Neuron (in vitro differentiated cells): ENCODE data around the gene PSMD4.

Experiments
- H2AFZ ChIP-seq: one replicate; pipeline ENCODE4 v1.6.1; 2013; ENCODE audit warnings: low read depth, mild to moderate bottlenecking, inconsistent platforms, low read length, moderate library complexity
- H3K27me3 ChIP-seq: one replicate; pipeline ENCODE4 v1.6.1; 2013; ENCODE audit warnings: low read length; ENCODE audit not compliant: insufficient read depth
- H3K36me3 ChIP-seq: one replicate; pipeline ENCODE4 v1.6.1; 2013; ENCODE audit warnings: low read length; ENCODE audit not compliant: insufficient read depth
- H3K4me1 ChIP-seq: one replicate; pipeline ENCODE4 v1.6.1; 2013; ENCODE audit warnings: low read length; ENCODE audit not compliant: insufficient read depth
- H3K4me3 ChIP-seq: 2 replicates; pipeline ENCODE4 v1.5.1; 2013; ENCODE audit warnings: mild to moderate bottlenecking, low read length, moderate library complexity
- H3K9me3 ChIP-seq: one replicate; pipeline ENCODE4 v1.6.1; 2013; ENCODE audit warnings: low read length

Gene PSMD4

DNA sequence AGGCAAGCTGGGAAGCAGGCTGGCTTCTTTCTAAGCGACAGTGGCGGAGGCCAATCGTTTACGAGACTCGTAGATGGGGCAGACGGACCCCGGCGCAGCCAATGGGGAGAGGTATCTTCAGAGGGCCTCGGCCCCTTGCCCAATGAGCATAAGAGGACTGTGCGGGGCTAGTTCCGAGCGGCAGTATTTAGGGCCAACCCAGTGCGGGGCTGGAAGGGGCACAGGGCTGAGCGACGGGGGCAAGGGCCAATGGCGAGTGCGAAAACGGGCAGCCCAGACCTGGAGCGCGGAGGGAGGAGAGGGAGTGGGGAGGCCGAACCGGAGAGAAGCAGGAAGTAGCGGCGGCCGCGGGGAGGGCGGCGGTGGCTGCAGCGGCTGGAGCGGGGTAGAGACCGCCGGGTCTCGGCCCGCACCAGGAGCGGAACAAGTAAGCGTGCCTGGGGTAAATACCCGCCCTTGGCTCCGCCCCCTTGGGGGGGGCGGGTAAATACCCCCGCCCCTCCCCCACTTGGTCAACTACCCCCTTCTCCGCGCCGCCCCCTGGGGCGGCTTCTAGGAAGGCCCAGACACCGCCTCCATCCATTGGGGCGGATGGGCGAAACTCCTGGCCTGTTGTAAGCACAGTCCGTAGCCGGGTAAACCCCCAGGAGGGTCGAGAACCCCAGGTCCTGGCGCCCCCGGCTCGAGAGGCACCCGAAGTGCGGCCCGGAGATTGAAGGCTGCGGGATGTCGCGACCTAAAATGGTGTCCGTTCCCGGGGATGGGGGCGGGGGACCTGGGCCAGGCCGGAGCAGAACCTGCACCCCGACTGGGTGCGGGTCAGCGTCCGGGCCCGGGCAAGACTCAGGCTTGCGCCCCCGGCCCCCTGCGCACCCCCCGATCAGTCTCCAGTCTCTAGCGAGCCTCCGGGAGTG lies 27.7 kb downstream of the PSMD4 start, which contains the start of gene ZNF687:
Gene ZNF687 (plus strand): TSS at position 331 of the 914 bp plus-strand sequence. CDS start 3,993 bp downstream, outside the sequence.
- H3K9me3 ChIP-seq, result no peaks in the 10 kb centered on the region
- H2AFZ ChIP-seq, result peak within 1 kb of the TSS; percentile 91
- H3K4me1 ChIP-seq, result peaks cover 16% of the 10 kb centered on the region
- no peaks in the 10 kb centered on the region for H3K27me3 ChIP-seq
- H3K36me3 ChIP-seq, result peaks cover 15% of the 10 kb centered on the region
- H3K4me3 ChIP-seq, result peak within 1 kb of the TSS; percentile 93

- Histone ChIP-seq H3K4me3 (peak overlapping the region; percentile 93), H3K9me3 (no peaks in the 10 kb centered on the region), H3K36me3 (peaks cover 24% of the 10 kb centered on the region), H2AFZ (peak overlapping the region; percentile 80), H3K27me3 (no peaks in the 10 kb centered on the region), H3K4me1 (peaks cover 16% of the 10 kb centered on the region)
Measured at GRCh38 chr1:151282883-151283725, 28.6 kb downstream of the PSMD4 start.

- Histone ChIP-seq H3K4me1 (peaks cover 16% of the 10 kb centered on the region), H3K9me3 (no peaks in the 10 kb centered on the region), H2AFZ (no peak overlapping the region), H3K4me3 (peak overlapping the region; percentile 93), H3K27me3 (no peaks in the 10 kb centered on the region), H3K36me3 (peaks cover 33% of the 10 kb centered on the region)
Measured at GRCh38 chr1:151284013-151284577, 29.6 kb downstream of the PSMD4 start.

- Histone ChIP-seq H3K9me3 (no peaks in the 10 kb centered on the region), H3K27me3 (no peaks in the 10 kb centered on the region), H2AFZ (no peak overlapping the region), H3K4me1 (peaks cover 16% of the 10 kb centered on the region), H3K4me3 (no peak overlapping the region), H3K36me3 (peaks cover 55% of the 10 kb centered on the region)
Measured at GRCh38 chr1:151286619-151287340, 32.2 kb downstream of the PSMD4 start.

DNA sequence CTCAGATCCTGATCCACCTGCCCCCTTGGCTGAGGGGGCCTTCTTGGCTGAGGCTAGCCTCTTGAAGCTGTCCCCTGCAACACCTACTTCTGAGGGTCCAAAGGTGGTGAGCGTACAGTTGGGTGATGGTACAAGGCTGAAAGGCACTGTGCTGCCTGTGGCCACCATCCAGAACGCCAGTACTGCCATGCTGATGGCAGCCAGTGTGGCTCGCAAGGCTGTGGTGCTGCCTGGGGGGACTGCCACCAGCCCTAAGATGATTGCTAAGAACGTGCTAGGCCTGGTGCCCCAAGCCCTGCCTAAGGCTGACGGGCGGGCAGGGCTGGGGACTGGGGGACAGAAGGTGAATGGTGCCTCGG lies 32.8 kb downstream of the PSMD4 start:
- no peaks in the 10 kb centered on the region for H3K9me3 ChIP-seq
- H2AFZ ChIP-seq, result no peak overlapping the region
- no peak overlapping the region for H3K4me3 ChIP-seq
- H3K27me3 ChIP-seq, result no peaks in the 10 kb centered on the region
- H3K4me1 ChIP-seq, result peaks cover 16% of the 10 kb centered on the region
- peaks cover 60% of the 10 kb centered on the region for H3K36me3 ChIP-seq

GRCh38 chr1:151287767-151288500 lies 33.4 kb downstream of the PSMD4 start:
- H3K27me3 ChIP-seq, result no peaks in the 10 kb centered on the region
- H3K9me3 ChIP-seq, result no peaks in the 10 kb centered on the region
- H2AFZ ChIP-seq, result no peak overlapping the region
- no peak overlapping the region for H3K4me3 ChIP-seq
- H3K4me1 ChIP-seq, result peaks cover 14% of the 10 kb centered on the region
- H3K36me3 ChIP-seq, result peaks cover 66% of the 10 kb centered on the region

GRCh38 chr1:151288502-151288901 lies 34.0 kb downstream of the PSMD4 start:
- H2AFZ ChIP-seq, result no peak overlapping the region
- no peaks in the 10 kb centered on the region for H3K27me3 ChIP-seq
- H3K4me3 ChIP-seq, result no peak overlapping the region
- peaks cover 8% of the 10 kb centered on the region for H3K4me1 ChIP-seq
- peaks cover 71% of the 10 kb centered on the region for H3K36me3 ChIP-seq
- H3K9me3 ChIP-seq, result no peaks in the 10 kb centered on the region

- Histone ChIP-seq H3K9me3 (no peaks in the 10 kb centered on the region), H2AFZ (no peak overlapping the region), H3K4me3 (no peak overlapping the region), H3K4me1 (peaks cover 4% of the 10 kb centered on the region), H3K27me3 (no peaks in the 10 kb centered on the region), H3K36me3 (peaks cover 78% of the 10 kb centered on the region)
Measured at GRCh38 chr1:151289080-151289935, 34.8 kb downstream of the PSMD4 start.

DNA sequence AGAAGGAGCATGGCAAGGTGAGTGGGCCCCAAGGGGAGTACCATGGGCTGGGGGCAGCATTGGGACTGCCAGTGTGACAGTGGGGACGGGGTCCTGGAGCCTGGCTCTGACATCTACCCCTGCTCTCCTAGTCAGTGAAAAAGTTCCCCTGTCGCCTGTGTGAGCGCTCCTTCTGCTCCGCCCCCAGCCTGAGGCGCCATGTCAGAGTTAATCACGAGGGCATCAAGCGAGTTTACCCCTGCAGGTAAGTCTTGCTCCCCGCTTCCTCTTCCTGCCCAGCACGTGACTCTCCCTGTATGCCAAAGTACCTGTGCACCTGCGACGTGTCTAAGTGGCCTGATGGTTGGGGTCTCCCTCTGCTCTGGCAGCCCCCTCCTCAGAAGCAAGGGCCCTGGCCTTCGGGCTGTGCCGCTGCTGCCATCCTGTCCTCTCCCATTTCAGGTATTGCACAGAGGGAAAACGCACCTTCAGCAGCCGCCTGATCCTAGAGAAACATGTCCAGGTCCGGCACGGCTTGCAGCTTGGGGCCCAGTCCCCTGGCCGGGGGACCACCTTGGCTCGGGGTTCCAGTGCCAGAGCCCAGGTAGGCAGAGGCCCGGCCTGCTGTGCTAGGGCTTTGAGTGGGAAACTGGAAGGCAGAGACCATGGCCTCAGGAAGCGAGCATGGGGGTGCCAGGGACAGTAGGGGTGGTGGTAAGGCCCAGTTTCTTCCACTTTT lies 35.6 kb downstream of the PSMD4 start:
- Histone ChIP-seq H3K27me3 (no peaks in the 10 kb centered on the region), H3K4me1 (peaks cover 11% of the 10 kb centered on the region), H2AFZ (no peak overlapping the region), H3K36me3 (peaks cover 78% of the 10 kb centered on the region), H3K9me3 (no peaks in the 10 kb centered on the region), H3K4me3 (no peak overlapping the region)

DNA sequence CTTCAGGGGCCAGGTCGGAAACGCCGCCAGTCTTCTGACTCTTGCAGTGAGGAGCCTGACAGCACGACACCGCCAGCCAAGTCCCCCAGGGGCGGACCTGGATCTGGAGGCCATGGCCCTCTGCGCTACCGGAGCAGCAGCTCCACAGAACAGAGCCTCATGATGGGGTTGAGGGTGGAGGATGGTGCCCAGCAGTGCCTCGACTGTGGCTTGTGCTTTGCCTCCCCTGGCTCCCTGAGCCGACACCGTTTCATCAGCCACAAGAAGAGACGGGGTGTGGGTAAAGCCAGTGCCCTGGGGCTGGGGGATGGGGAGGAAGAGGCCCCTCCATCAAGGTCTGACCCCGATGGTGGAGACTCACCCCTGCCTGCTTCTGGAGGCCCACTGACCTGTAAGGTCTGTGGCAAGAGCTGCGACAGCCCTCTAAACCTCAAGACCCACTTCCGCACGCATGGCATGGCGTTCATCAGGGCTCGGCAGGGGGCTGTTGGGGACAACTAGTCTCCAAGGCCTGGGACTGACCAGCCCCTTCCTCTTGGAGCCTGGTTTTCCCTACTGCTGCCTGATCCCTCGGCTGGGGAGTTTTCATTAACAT lies 36.3 kb downstream of the PSMD4 start:
- H3K4me1 ChIP-seq, result peaks cover 16% of the 10 kb centered on the region
- H3K4me3 ChIP-seq, result no peak overlapping the region
- no peak overlapping the region for H2AFZ ChIP-seq
- no peaks in the 10 kb centered on the region for H3K27me3 ChIP-seq
- H3K9me3 ChIP-seq, result no peaks in the 10 kb centered on the region
- peaks cover 78% of the 10 kb centered on the region for H3K36me3 ChIP-seq
